GM10248 (cell line): ENCODE data around the gene C10orf105.

Experiments
- CTCF ChIA-PET: fragments of 300-600 bp; sonication (Branson Sonifier 250); formaldehyde crosslinking; extraction: SDS; loops from one replicate; lab custom pipeline; 2021; ENCODE audit warnings: antibody characterized with exemption; lab: Yijun Ruan, JAX
- POLR2A ChIA-PET: fragments of 350-650 bp; sonication (Branson Sonifier 250); formaldehyde crosslinking; extraction: SDS; loops from one replicate; lab custom pipeline; 2020; ENCODE audit warnings: antibody characterized with exemption; lab: Yijun Ruan, JAX
- DNase-seq: peaks from one replicate; pipeline ENCODE4 v3.0.0; 2012; ENCODE audit errors: extremely low spot score
- TF ChIP-seq, protein P1 (sequence below): IDR thresholded peaks from 2 replicates; pipeline ENCODE4 v1.5.1; 2012; ENCODE audit warnings: mild to moderate bottlenecking, low read depth; ENCODE audit errors: extremely low read depth, missing control alignments, control extremely low read depth

The C10orf105 gene

GRCh38 chr10:71701496-71702132 is 18.0 kb downstream of the C10orf105 start:
- ChIA-PET CTCF (interaction anchor here (0.8 to 1.6 kb wide), 8 partner anchors 8 to 382 kb away, joined by 3 to 5 read pairs (median 4); partner anchors contain the start of genes SLC29A3 and VSIR), POLR2A (no interaction called here)
- DNase-seq, result no peak

DNA sequence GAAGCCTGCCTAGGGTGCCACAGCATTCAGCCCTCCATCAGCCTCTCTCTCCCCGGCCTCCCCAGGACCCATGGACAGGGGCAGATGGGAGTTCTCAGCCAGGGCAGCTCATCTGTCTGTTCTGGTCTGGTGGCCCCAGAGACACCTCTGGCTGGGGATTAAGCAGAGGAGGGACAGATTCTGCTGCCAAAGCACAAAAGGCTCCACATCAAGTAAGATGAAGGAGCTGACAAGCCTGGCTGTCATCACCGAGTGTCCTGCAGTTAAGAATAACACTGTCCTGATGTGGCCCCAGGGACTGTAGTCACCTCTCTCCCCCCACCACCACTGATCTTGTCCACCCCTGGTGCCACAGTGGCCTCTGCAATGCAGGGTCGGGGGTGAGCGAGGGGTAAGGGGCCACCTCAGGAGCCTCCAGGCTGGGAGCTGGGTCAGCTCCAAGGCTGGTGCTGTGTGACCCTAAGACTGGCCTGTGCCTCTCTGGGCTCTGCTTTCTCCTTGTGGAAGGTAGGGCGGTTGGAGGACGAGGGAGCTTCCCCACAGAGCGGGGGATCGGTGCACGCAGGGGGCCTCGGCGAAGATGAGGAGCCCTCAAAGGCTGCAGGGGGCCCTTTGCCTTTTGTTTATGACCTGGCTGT is 18.7 kb downstream of the C10orf105 start:
- ChIA-PET CTCF (interaction anchor here (0.9 to 11.6 kb wide), 5 partner anchors 9 to 382 kb away, joined by 3 to 168 read pairs (median 4); partner anchors contain the start of genes SLC29A3 and VSIR), POLR2A (no interaction called here)

More at GRCh38 chr10:71701496-71702132, 18.0 kb downstream of the C10orf105 start:
- TF ChIP-seq, protein P1, sequence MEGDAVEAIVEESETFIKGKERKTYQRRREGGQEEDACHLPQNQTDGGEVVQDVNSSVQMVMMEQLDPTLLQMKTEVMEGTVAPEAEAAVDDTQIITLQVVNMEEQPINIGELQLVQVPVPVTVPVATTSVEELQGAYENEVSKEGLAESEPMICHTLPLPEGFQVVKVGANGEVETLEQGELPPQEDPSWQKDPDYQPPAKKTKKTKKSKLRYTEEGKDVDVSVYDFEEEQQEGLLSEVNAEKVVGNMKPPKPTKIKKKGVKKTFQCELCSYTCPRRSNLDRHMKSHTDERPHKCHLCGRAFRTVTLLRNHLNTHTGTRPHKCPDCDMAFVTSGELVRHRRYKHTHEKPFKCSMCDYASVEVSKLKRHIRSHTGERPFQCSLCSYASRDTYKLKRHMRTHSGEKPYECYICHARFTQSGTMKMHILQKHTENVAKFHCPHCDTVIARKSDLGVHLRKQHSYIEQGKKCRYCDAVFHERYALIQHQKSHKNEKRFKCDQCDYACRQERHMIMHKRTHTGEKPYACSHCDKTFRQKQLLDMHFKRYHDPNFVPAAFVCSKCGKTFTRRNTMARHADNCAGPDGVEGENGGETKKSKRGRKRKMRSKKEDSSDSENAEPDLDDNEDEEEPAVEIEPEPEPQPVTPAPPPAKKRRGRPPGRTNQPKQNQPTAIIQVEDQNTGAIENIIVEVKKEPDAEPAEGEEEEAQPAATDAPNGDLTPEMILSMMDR, result no peak

GRCh38 chr10:71698737-71699136 is 20.8 kb downstream of the C10orf105 start:
- TF ChIP-seq, protein P1, result no peak
- DNase-seq, result no peak
- ChIA-PET POLR2A (no interaction called here), CTCF (interaction anchor here (0.9 to 11.6 kb wide), 16 partner anchors 11 to 384 kb away, joined by 3 to 168 read pairs (median 11); partner anchors contain the start of genes SLC29A3 and VSIR)

More for the DNA sequence above, 18.7 kb downstream of the C10orf105 start:
- TF ChIP-seq, protein P1, result no peak
- DNase-seq, result no peak

DNA sequence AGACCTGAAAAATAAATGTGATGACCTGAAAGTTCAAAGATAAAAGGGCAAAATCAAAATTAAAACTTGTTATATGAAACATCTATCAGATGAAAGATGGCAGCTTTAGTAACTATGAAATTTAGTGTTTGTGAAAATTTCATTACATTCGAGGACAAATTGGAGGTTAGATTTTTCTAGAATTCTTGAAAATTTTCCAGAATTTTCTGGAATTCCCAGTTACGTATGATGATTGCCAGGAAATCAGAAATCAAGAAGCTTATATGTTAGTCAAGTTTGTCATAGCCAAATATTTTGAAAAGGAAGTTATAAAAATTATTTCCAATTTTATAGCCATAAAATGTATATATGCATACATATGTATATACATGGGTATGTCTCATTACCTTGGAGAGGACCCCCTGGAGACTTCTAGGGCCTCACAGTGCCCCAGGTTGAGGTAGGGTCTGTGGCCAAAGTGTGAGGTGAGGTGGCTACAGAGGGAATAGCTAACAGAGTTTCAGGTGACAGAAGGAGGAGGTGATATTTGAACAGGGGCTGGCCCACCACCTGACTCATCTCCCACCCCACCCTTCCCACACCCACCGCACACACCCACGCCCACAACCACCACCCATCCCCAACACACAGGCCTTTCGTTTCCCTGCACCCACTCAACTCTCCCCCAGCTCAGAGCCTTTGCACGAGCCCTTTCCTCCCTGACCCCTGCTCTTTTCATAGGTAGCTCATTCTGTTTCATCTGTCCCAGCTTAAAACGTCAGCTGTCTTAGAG is 21.5 kb downstream of the C10orf105 start:
- ChIA-PET POLR2A (no interaction called here), CTCF (interaction anchor here (0.9 to 11.6 kb wide), 25 partner anchors 11 to 384 kb away, joined by 3 to 168 read pairs (median 6); partner anchors contain the start of genes SLC29A3 and VSIR)
- TF ChIP-seq, protein P1, result no peak
- DNase-seq, result peak; percentile 69

DNA sequence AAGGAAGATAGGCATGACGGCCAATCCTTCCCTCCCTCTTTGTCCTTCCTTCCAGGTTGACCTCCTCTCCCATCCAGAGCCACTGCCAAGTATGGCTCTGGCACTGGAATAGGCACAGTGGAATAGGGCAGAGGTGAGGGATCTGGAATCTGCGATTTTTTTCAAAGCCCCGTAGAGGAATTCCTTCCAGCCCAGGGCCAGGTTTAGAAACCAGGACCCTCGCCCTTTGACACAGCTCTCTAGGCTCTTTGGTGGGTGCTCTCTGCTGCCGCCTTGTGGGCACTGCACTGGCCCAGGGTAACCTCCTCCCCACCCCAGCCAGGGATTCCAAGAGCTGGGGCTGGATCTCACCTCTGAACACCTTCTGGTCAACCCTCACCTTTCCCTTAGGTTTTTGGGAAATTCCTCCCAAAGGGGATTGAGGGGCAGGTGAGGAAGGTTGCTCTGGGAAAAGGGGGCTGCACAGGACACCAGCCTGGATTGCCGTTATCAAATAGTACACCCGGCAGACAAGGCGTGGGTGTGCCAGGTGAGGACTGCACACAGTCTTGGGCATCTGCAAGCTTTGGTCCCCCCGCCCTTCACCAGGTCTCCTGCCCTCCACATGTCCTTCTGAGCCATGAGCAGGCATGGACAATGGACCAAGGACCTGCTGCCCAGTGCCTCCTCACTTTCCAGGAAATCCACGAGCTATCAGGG is 22.8 kb downstream of the C10orf105 start:
- POLR2A ChIA-PET, result no interaction called here

More for the DNA sequence above, 22.8 kb downstream of the C10orf105 start:
- TF ChIP-seq, protein P1, result peak; percentile 86
- CTCF ChIA-PET, result interaction anchor here (0.7 to 11.6 kb wide), 55 partner anchors 10 to 478 kb away, joined by 3 to 168 read pairs (median 4); partner anchors contain the start of genes SLC29A3 and VSIR
- peak; percentile 67 for DNase-seq
